K562 (cell line): ENCODE measurements around the gene POMT1. TPM values are rescaled to one million over a fixed set of nuclear protein-coding genes. Genes with fewer than 3 reads are reported as not detected.

ENCODE experiments used
- FOXP4 ChIP-seq: sonication (generic); formaldehyde crosslinking; IDR thresholded peaks from 2 replicates; pipeline ENCODE4 v1.8.0; 2022; ENCODE audit warnings: mild to moderate bottlenecking, missing genetic modification reagents, borderline replicate concordance
- HMGXB4 ChIP-seq: sonication (generic); formaldehyde crosslinking; IDR thresholded peaks from 2 replicates; pipeline ENCODE4 v1.8.1; 2023; ENCODE audit warnings: mild to moderate bottlenecking, missing genetic modification reagents
- NR2C1 ChIP-seq, 2 experiments: fragments of 450-650 bp; IDR thresholded peaks; 2 replicates each; pipeline ENCODE4 v1.6.1; 2017; ENCODE audit warnings: mild to moderate bottlenecking in 2 of 2, antibody characterized with exemption in 1 of 2, inconsistent platforms in 1 of 2, missing compliant biosample characterization in 1 of 2, missing genetic modification characterization in 1 of 2
- NR4A1 ChIP-seq, 2 experiments: fragments of 250-450 bp in 1 of 2; fragments of 450-650 bp in 1 of 2; sonication (Bioruptor Pico) in 1 of 2; IDR thresholded peaks; 2 replicates each; pipeline versions ENCODE4 v1.4.0 to v1.6.1; 2016 to 2020; ENCODE audit warnings: mild to moderate bottlenecking in 2 of 2, missing compliant biosample characterization in 1 of 2, missing genetic modification characterization in 1 of 2, moderate library complexity in 1 of 2
- RBM22 ChIP-seq: fragments of 200-400 bp; formaldehyde crosslinking; IDR thresholded peaks from 2 replicates; pipeline ENCODE4 v1.6.1; 2018; ENCODE audit warnings: low read length, low read depth; ENCODE audit not compliant: poor library complexity, severe bottlenecking
- SPI1 ChIP-seq: IDR thresholded peaks from 2 replicates; pipeline ENCODE4 v1.6.1; 2011; ENCODE audit warnings: low read depth, low read length, control low read depth, borderline replicate concordance
- U2AF1 ChIP-seq: fragments of 200-400 bp; formaldehyde crosslinking; optimal IDR thresholded peaks from 2 replicates; pipeline ENCODE3; 2017; ENCODE audit warnings: mild to moderate bottlenecking, low read depth, low read length, moderate library complexity
- polyA plus RNA-seq, 8 experiments: library from polyadenylated mRNA; depleted of rRNA in 4 of 8; stranded (reverse) in 5 of 8; unstranded in 3 of 8; fragments of >200 nt; fragmentation: Nextera tagmentation in 2 of 8; fragmentation: Illumina TruSeq in 1 of 8; extraction: Ambion mirVana in 2 of 8; extraction: Trizol in 1 of 8; gene quantifications; 2 replicates each; pipeline versions ENCODE4 v1.2.1 to v1.2.3, GENCODE V29; 2011 to 2014; ENCODE audit warnings: inconsistent platforms in 1 of 8, missing spikeins in 1 of 8
- total RNA-seq, 7 experiments: library from RNA; depleted of rRNA in 6 of 7; stranded (reverse); fragments of >200 nt in 6 of 7; fragmentation: Illumina TruSeq in 2 of 7; extraction: Trizol in 2 of 7; gene quantifications; 2 replicates each; pipeline versions ENCODE4 v1.2.1 to v1.2.3, GENCODE V29; 2011 to 2021; ENCODE audit warnings: low replicate concordance in 1 of 7

Gene POMT1
- total and polyA plus RNA-seq, 9 of the 15 experiments (the other 6 are each of a cell fraction or from before 2014, with no cell fraction given): 1.8 to 23.5 (median 14.6) TPM

GRCh38 chr9:131464354-131465000 lies 38.2 kb upstream of the POMT1 start (continued):
- TF ChIP-seq FOXP4 (CRISPR knock-in tag) (no peak), NR4A1 (CRISPR knock-in tag; IDR thresholded peaks at IDR 0.05) (no peak), NR4A1 (tag; IDR thresholded peaks at IDR 0.05) (no peak), U2AF1 (no peak), SPI1 (peak; percentile 49; the same call in 1 of the 2 replicates), NR2C1 (IDR thresholded peaks at IDR 0.05) (no peak), NR2C1 (tag; IDR thresholded peaks at IDR 0.05) (no peak), HMGXB4 (no peak), RBM22 (no peak)
- TF ChIP-seq, all 486 proteins: peak for 3
